H7 (cell line): ENCODE data around the gene LIPF. TPM values are rescaled to one million over a fixed set of nuclear protein-coding genes. Genes with fewer than 3 reads are reported as not detected.

ENCODE experiments used
- DNase-seq: peaks from one replicate; pipeline ENCODE4 v3.0.0; 2012
- H3K27me3 ChIP-seq: 2 replicates; pipeline ENCODE4 v1.6.0; 2011; ENCODE audit warnings: mild to moderate bottlenecking, low read length; ENCODE audit not compliant: control insufficient read depth, insufficient read depth
- H3K36me3 ChIP-seq: replicated peaks from 2 replicates; pipeline ENCODE4 v1.5.1; 2011; ENCODE audit warnings: low read length; ENCODE audit not compliant: control insufficient read depth, insufficient read depth
- H3K4me3 ChIP-seq: 2 replicates; pipeline ENCODE4 v1.5.1; 2011; ENCODE audit warnings: low read depth, mild to moderate bottlenecking, control low read depth, low read length, moderate library complexity; ENCODE audit not compliant: insufficient read depth
- total RNA-seq: library from RNA; depleted of rRNA; stranded (reverse); fragments of >200 nt; shearing (Covaris generic); gene quantifications from 2 replicates; pipeline ENCODE4 v1.2.3, GENCODE V29; 2014; rRNA removed

LIPF gene
- total RNA-seq: not detected in 2 replicates

- Histone ChIP-seq H3K27me3 (no peaks in the 10 kb centered on the region), H3K36me3 (no peaks in the 10 kb centered on the region), H3K4me3 (no peak within 1 kb of the TSS)
- DNase-seq: no peak
Measured at GRCh38 chr10:88664142-88664541, at the start of gene LIPF. LIPF (plus strand) TSS chr10:88664442; CDS start chr10:88667298, 2,856 bp downstream.

- no peak for DNase-seq
- Histone ChIP-seq H3K27me3 (no peaks in the 10 kb centered on the region), H3K36me3 (no peaks in the 10 kb centered on the region), H3K4me3 (no peak overlapping the region)
Measured at GRCh38 chr10:88616250-88616977, 47.8 kb upstream of the LIPF start.

GRCh38 chr10:88617772-88618300, 46.4 kb upstream of the LIPF start:
- Histone ChIP-seq H3K27me3 (no peaks in the 10 kb centered on the region), H3K4me3 (no peak overlapping the region), H3K36me3 (no peaks in the 10 kb centered on the region)
- no peak for DNase-seq

- Histone ChIP-seq H3K36me3 (no peaks in the 10 kb centered on the region), H3K4me3 (no peak overlapping the region), H3K27me3 (no peaks in the 10 kb centered on the region)
- no peak for DNase-seq
Measured at GRCh38 chr10:88618496-88618895, 45.7 kb upstream of the LIPF start.

GRCh38 chr10:88620441-88620840, 43.8 kb upstream of the LIPF start:
- Histone ChIP-seq H3K4me3 (no peak overlapping the region), H3K36me3 (no peaks in the 10 kb centered on the region), H3K27me3 (no peaks in the 10 kb centered on the region)
- DNase-seq: no peak

GRCh38 chr10:88623835-88624234, 40.4 kb upstream of the LIPF start:
- no peak for DNase-seq
- Histone ChIP-seq H3K27me3 (no peaks in the 10 kb centered on the region), H3K4me3 (no peak overlapping the region), H3K36me3 (no peaks in the 10 kb centered on the region)

GRCh38 chr10:88624840-88625239, 39.4 kb upstream of the LIPF start:
- no peak overlapping the region for H3K4me3 ChIP-seq
- no peak for DNase-seq
- H3K27me3 ChIP-seq: no peaks in the 10 kb centered on the region
- no peaks in the 10 kb centered on the region for H3K36me3 ChIP-seq

- Histone ChIP-seq H3K27me3 (no peaks in the 10 kb centered on the region), H3K4me3 (no peak overlapping the region), H3K36me3 (no peaks in the 10 kb centered on the region)
- DNase-seq: no peak
Measured at GRCh38 chr10:88640186-88640585, 24.1 kb upstream of the LIPF start.

GRCh38 chr10:88642209-88642608, 22.0 kb upstream of the LIPF start:
- Histone ChIP-seq H3K4me3 (no peak overlapping the region), H3K36me3 (no peaks in the 10 kb centered on the region)
- DNase-seq: no peak

GRCh38 chr10:88642963-88643362, 21.3 kb upstream of the LIPF start:
- no peaks in the 10 kb centered on the region for H3K36me3 ChIP-seq
- no peak overlapping the region for H3K4me3 ChIP-seq
- H3K27me3 ChIP-seq: no peaks in the 10 kb centered on the region
- DNase-seq: no peak

More at GRCh38 chr10:88642209-88642608, 22.0 kb upstream of the LIPF start:
- H3K27me3 ChIP-seq: no peaks in the 10 kb centered on the region

- no peak for DNase-seq
- Histone ChIP-seq H3K36me3 (no peaks in the 10 kb centered on the region), H3K27me3 (no peaks in the 10 kb centered on the region), H3K4me3 (no peak overlapping the region)
Measured at GRCh38 chr10:88647061-88647615, 17.1 kb upstream of the LIPF start.

- DNase-seq: no peak
- H3K27me3 ChIP-seq: no peaks in the 10 kb centered on the region
- no peaks in the 10 kb centered on the region for H3K36me3 ChIP-seq
- H3K4me3 ChIP-seq: no peak overlapping the region
Measured at GRCh38 chr10:88651101-88651551, 13.1 kb upstream of the LIPF start.

- DNase-seq: no peak
Measured at GRCh38 chr10:88652616-88653015, 11.6 kb upstream of the LIPF start.

GRCh38 chr10:88657901-88658300, 6.3 kb upstream of the LIPF start:
- H3K36me3 ChIP-seq: no peaks in the 10 kb centered on the region
- DNase-seq: no peak
- H3K4me3 ChIP-seq: no peak overlapping the region
- no peaks in the 10 kb centered on the region for H3K27me3 ChIP-seq

More at GRCh38 chr10:88652616-88653015, 11.6 kb upstream of the LIPF start:
- Histone ChIP-seq H3K27me3 (no peaks in the 10 kb centered on the region), H3K36me3 (no peaks in the 10 kb centered on the region), H3K4me3 (no peak overlapping the region)
